Activated effector memory CD4-positive, alpha-beta T cell treated with anti-CD3 and anti-CD28 coated beads, Interleukin-2, amount 50 U/mL, for 16 hours (primary cell): ENCODE measurements around the gene KRTAP6-2.

Experiments
- DNase-seq: peaks from one replicate; pipeline ENCODE4 v3.0.0-alpha.2; 2020

The KRTAP6-2 gene

DNA sequence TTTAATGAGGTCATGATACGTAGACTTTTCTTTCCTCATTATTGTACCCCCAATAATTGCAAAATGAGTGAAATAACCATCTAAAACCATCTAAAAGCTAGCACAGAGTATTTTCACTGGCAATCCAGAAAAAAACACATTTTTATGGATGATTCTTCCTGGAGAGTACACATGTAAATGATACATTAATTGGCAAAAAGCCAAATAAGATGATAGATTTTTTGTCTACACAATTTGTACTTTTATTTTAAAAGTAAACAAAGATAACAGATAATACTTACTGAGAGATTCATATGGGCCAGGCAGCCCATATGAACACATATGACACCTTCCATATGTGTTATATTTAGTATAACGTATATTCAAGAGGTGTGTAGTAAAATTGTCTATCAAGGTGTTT is 35.1 kb downstream of the KRTAP6-2 start:
- no peak for DNase-seq

DNA sequence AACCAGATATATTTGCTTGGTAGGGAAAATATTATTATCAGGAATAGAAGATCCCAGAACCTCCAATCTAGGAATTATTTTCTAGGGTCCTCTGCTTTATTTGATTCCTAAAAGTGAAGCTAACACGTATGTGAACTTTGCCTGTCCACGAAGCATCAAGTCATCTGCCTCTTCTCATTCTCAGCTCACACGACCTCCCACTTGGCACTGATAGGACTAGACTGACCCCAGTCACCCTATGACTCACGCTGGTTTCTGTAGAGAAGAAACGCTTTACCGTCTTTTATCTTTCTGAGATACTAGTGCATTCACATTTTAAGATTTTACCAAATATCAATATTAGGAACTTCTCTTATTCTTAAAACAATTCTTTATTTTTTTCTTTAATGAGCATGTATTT is 35.6 kb downstream of the KRTAP6-2 start:
- no peak for DNase-seq

DNA sequence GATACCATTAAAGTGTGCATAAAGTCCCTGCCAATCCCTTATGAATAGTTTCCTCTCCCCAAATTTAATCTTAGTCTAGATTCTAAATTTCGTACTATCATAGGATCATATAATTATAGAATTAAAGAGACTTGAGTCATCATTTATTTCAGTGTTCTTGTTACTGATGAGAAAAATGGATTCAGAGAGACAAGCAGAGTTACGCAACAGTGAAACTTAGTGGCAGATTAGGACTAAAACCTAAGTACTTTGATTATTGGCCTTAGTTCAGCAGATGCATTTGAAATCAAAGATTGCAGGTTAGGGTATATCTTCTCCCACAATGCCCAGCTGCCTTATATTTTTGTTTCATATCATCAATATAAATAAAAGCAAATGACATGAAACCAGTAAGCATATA is 36.7 kb downstream of the KRTAP6-2 start:
- no peak for DNase-seq

DNA sequence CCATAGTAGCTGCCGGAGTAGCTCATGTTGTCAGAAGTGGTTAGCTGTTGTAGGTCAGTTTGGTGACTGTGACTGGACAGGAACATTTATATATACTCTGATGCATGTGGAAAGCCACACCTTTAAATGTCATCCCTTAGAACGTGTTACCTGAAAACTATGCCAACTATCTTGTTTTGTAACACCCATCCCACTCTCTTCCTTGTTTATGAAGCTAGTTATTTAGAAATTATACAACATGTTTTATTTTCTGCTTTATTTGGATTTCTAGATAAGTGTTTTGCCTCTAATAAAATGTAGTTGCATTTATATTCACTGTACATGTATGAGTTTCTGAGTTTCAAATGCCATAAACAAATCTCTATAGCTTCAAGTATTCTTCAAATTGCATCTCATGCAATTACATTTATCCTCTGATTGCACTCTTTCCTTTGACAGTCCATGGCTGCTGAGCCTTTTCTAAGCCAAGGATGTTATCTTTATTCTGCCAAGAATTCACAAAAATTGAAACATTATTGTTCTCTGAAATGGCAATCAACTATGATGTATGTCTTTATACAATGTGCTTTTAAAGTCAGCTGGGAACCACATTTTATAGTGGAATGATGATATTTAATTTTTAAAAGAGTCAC is 37.3 kb downstream of the KRTAP6-2 start, which contains the start of gene KRTAP19-7:
Gene KRTAP19-7, minus strand, starts transcription at position 51 of the 632 bp plus-strand sequence. Its CDS starts 25 bp downstream, at position 26.
- no peak for DNase-seq

DNA sequence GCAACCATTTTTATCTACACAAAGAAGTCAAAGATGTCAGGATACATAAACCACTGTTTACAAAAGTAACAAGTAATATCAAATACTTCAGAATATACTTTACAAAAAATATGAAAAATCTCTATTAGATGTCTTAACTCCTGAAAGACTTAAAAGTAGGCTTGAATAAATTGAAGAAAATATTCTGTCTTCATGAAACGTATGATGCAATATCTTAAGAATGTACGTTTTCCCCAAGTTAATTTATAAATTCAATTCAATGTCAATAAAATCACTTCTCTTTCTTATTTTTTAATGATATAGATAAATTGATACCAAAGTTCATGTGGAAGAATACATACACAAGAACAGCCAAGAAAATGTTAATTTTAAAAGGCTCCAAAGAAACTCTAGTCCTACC is 43.6 kb downstream of the KRTAP6-2 start:
- no peak for DNase-seq

GRCh38 chr21:30552782-30553181 is 45.9 kb downstream of the KRTAP6-2 start:
- no peak for DNase-seq
